SK-N-SH treated with all-trans-retinoic acid at 6 μM for 48 hours (cell line): Measurements from ENCODE around the gene LMTK2.

Experiments used
- ATAC-seq: fragments of 200-7000 bp; cut with Tn5 transposase; 3 replicates; pipeline ENCODE4 v1.9.1; 2020; ENCODE audit warnings: mild to moderate bottlenecking, moderate library complexity
- ARNTL ChIP-seq: fragments of 450-650 bp; formaldehyde crosslinking; IDR thresholded peaks from 2 replicates; pipeline ENCODE4 v1.5.0; 2020; ENCODE audit warnings: low read depth, mild to moderate bottlenecking, moderate library complexity, borderline replicate concordance
- BACH2 ChIP-seq: fragments of 250-450 bp; sonication (Bioruptor Pico); IDR thresholded peaks from 2 replicates; pipeline ENCODE4 v1.9.0; 2021; ENCODE audit warnings: mild to moderate bottlenecking, borderline replicate concordance
- CSDC2 ChIP-seq: fragments of 250-450 bp; sonication (Bioruptor Pico); IDR thresholded peaks from 2 replicates; pipeline ENCODE4 v1.5.0; 2020; ENCODE audit warnings: mild to moderate bottlenecking, moderate library complexity
- ESRRG ChIP-seq: fragments of 250-450 bp; sonication (Bioruptor Pico); IDR thresholded peaks from 2 replicates; pipeline ENCODE4 v1.6.1; 2021; ENCODE audit warnings: mild to moderate bottlenecking
- GLIS3 ChIP-seq: fragments of 250-450 bp; sonication (Bioruptor Pico); IDR thresholded peaks from 2 replicates; pipeline ENCODE4 v1.5.0; 2020; ENCODE audit warnings: mild to moderate bottlenecking, moderate library complexity
- ISL1 ChIP-seq: fragments of 250-450 bp; sonication (Bioruptor Pico); IDR thresholded peaks from 2 replicates; pipeline ENCODE4 v2.1.2; 2022; ENCODE audit warnings: mild to moderate bottlenecking, moderate library complexity
- OSR1 ChIP-seq: fragments of 250-450 bp; sonication (Bioruptor Pico); IDR thresholded peaks from 2 replicates; pipeline ENCODE4 v1.8.0; 2022; ENCODE audit warnings: moderate library complexity, mild to moderate bottlenecking, inconsistent platforms
- PATZ1 ChIP-seq: fragments of 250-450 bp; sonication (Bioruptor Pico); IDR thresholded peaks from 2 replicates; pipeline ENCODE4 v1.8.0; 2020; ENCODE audit warnings: mild to moderate bottlenecking, moderate library complexity, borderline replicate concordance
- POU6F1 ChIP-seq: fragments of 250-450 bp; sonication (Bioruptor Pico); IDR thresholded peaks from 2 replicates; pipeline ENCODE4 v1.8.0; 2021; ENCODE audit warnings: low read depth, mild to moderate bottlenecking, moderate library complexity, borderline replicate concordance
- PPARA ChIP-seq: fragments of 250-450 bp; sonication (Bioruptor Pico); IDR thresholded peaks from 2 replicates; pipeline ENCODE4 v1.5.0; 2020; ENCODE audit warnings: mild to moderate bottlenecking, borderline replicate concordance
- RARB ChIP-seq: fragments of 250-450 bp; sonication (Bioruptor Pico); IDR thresholded peaks from 2 replicates; pipeline ENCODE4 v1.8.0; 2021; ENCODE audit warnings: mild to moderate bottlenecking, moderate library complexity
- SNAI2 ChIP-seq: fragments of 250-450 bp; sonication (Bioruptor Pico); IDR thresholded peaks from 2 replicates; pipeline ENCODE4 v1.5.0; 2020; ENCODE audit warnings: mild to moderate bottlenecking, moderate library complexity
- TCF4 ChIP-seq: fragments of 250-450 bp; sonication (Bioruptor Pico); IDR thresholded peaks from 2 replicates; pipeline ENCODE4 v1.8.0; 2021; ENCODE audit warnings: mild to moderate bottlenecking, moderate library complexity, borderline replicate concordance
- TOX ChIP-seq: fragments of 250-450 bp; sonication (Bioruptor Pico); IDR thresholded peaks from 2 replicates; pipeline ENCODE4 v1.8.0; 2021; ENCODE audit warnings: mild to moderate bottlenecking, moderate library complexity, borderline replicate concordance
- ZC3H10 ChIP-seq: fragments of 250-450 bp; sonication (Bioruptor Pico); IDR thresholded peaks from 2 replicates; pipeline ENCODE4 v1.5.1; 2021; ENCODE audit warnings: mild to moderate bottlenecking, moderate library complexity
- ZFP3 ChIP-seq: fragments of 250-450 bp; sonication (Bioruptor Pico); IDR thresholded peaks from 2 replicates; pipeline ENCODE4 v1.5.0; 2020; ENCODE audit warnings: mild to moderate bottlenecking, moderate library complexity
- ZFP30 ChIP-seq: fragments of 450-650 bp; formaldehyde crosslinking; IDR thresholded peaks from 2 replicates; pipeline ENCODE4 v1.5.0; 2022; ENCODE audit warnings: mild to moderate bottlenecking, moderate library complexity
- ZNF565 ChIP-seq: fragments of 450-650 bp; formaldehyde crosslinking; conservative IDR thresholded peaks from 2 replicates; pipeline ENCODE4 v1.5.0; 2020; ENCODE audit warnings: low read depth, mild to moderate bottlenecking, moderate library complexity
- ZNF70 ChIP-seq: fragments of 450-650 bp; formaldehyde crosslinking; IDR thresholded peaks from 2 replicates; pipeline ENCODE4 v1.5.0; 2020; ENCODE audit warnings: mild to moderate bottlenecking, moderate library complexity
- ZNF8 ChIP-seq: fragments of 450-650 bp; formaldehyde crosslinking; IDR thresholded peaks from 2 replicates; pipeline ENCODE4 v1.5.0; 2020; ENCODE audit warnings: mild to moderate bottlenecking, moderate library complexity
- TF ChIP-seq, protein P1 (sequence below): fragments of 250-450 bp; sonication (Bioruptor Pico); IDR thresholded peaks from 2 replicates; pipeline ENCODE4 v1.5.0; 2020; ENCODE audit warnings: mild to moderate bottlenecking, moderate library complexity
- TF ChIP-seq, protein P2 (sequence below): fragments of 250-450 bp; sonication (Bioruptor Pico); IDR thresholded peaks from 2 replicates; pipeline ENCODE4 v1.5.1; 2021; ENCODE audit warnings: mild to moderate bottlenecking, moderate library complexity

LMTK2 gene

DNA sequence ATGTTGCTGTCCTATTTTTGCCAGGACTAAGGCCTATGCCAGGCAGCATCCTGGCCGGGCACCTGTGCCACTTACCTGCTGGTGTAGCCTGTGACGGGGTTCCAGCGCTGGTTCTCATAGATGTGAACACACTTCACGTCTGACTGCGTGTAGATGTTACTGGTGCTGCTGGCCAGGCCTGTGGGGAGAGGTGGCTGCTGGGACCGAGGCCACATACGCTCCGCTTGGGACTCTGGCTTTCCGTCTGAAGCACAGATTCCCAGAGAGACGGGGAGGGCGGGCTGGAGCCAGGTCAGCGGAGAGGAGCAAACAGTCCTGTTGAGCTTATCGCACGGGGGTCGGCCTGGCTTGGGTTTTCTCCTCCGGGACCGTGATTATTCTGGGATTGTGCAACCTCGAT, 121.3 kb downstream of the LMTK2 start:
- no peak for ATAC-seq
- TF ChIP-seq ZNF8 (CRISPR knock-in tag) (no peak), POU6F1 (CRISPR knock-in tag) (no peak), TCF4 (CRISPR knock-in tag) (no peak), RARB (CRISPR knock-in tag) (no peak), ZFP3 (CRISPR knock-in tag) (no peak), PATZ1 (CRISPR knock-in tag) (no peak), ZNF565 (CRISPR knock-in tag) (no peak), ARNTL (CRISPR knock-in tag) (no peak), ZNF70 (CRISPR knock-in tag) (no peak), GLIS3 (CRISPR knock-in tag) (no peak), PPARA (CRISPR knock-in tag) (no peak), SNAI2 (CRISPR knock-in tag) (no peak), ZFP30 (CRISPR knock-in tag) (no peak), ZC3H10 (CRISPR knock-in tag) (no peak)
- TF ChIP-seq, protein P1, sequence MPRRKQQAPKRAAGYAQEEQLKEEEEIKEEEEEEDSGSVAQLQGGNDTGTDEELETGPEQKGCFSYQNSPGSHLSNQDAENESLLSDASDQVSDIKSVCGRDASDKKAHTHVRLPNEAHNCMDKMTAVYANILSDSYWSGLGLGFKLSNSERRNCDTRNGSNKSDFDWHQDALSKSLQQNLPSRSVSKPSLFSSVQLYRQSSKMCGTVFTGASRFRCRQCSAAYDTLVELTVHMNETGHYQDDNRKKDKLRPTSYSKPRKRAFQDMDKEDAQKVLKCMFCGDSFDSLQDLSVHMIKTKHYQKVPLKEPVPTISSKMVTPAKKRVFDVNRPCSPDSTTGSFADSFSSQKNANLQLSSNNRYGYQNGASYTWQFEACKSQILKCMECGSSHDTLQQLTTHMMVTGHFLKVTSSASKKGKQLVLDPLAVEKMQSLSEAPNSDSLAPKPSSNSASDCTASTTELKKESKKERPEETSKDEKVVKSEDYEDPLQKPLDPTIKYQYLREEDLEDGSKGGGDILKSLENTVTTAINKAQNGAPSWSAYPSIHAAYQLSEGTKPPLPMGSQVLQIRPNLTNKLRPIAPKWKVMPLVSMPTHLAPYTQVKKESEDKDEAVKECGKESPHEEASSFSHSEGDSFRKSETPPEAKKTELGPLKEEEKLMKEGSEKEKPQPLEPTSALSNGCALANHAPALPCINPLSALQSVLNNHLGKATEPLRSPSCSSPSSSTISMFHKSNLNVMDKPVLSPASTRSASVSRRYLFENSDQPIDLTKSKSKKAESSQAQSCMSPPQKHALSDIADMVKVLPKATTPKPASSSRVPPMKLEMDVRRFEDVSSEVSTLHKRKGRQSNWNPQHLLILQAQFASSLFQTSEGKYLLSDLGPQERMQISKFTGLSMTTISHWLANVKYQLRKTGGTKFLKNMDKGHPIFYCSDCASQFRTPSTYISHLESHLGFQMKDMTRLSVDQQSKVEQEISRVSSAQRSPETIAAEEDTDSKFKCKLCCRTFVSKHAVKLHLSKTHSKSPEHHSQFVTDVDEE (CRISPR knock-in tag), result no peak
- TF ChIP-seq, protein P2, sequence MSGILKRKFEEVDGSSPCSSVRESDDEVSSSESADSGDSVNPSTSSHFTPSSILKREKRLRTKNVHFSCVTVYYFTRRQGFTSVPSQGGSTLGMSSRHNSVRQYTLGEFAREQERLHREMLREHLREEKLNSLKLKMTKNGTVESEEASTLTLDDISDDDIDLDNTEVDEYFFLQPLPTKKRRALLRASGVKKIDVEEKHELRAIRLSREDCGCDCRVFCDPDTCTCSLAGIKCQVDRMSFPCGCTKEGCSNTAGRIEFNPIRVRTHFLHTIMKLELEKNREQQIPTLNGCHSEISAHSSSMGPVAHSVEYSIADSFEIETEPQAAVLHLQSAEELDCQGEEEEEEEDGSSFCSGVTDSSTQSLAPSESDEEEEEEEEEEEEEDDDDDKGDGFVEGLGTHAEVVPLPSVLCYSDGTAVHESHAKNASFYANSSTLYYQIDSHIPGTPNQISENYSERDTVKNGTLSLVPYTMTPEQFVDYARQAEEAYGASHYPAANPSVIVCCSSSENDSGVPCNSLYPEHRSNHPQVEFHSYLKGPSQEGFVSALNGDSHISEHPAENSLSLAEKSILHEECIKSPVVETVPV (CRISPR knock-in tag), result no peak

- ATAC-seq, result no peak
- TF ChIP-seq ISL1 (CRISPR knock-in tag) (no peak), ZFP3 (CRISPR knock-in tag) (no peak), RARB (CRISPR knock-in tag) (no peak), PPARA (CRISPR knock-in tag) (no peak), SNAI2 (CRISPR knock-in tag) (no peak), POU6F1 (CRISPR knock-in tag) (no peak), TCF4 (CRISPR knock-in tag) (no peak), ZNF70 (CRISPR knock-in tag) (no peak), ARNTL (CRISPR knock-in tag) (no peak), ZNF565 (CRISPR knock-in tag) (no peak), BACH2 (CRISPR knock-in tag) (no peak), CSDC2 (CRISPR knock-in tag) (no peak), PATZ1 (CRISPR knock-in tag) (no peak), OSR1 (CRISPR knock-in tag) (no peak), ESRRG (CRISPR knock-in tag) (no peak), ZFP30 (CRISPR knock-in tag) (no peak), TOX (CRISPR knock-in tag) (no peak)
- TF ChIP-seq, protein P1 (CRISPR knock-in tag), result no peak
Observed at GRCh38 chr7:98228801-98229200, 122.1 kb downstream of the LMTK2 start.
